Spleen (tissue), 11 donors: ENCODE measurements around the gene NME1. TPM values are rescaled to one million over a fixed set of nuclear protein-coding genes. Genes with fewer than 3 reads are reported as not detected.
"Not testable (repeated sequence)": the region's sequence is repeated elsewhere in the genome, so short reads cannot be mapped to it uniquely, and the experiment has no call there.

Experiments
- DNase-seq: peaks from one replicate; pipeline ENCODE4 v3.0.0-alpha.2; 2020
- H3K27ac ChIP-seq, 8 donors: fragments of 200-600 bp; sonication (generic) in 7 of 8; 1 replicate in 4 of 8; 2 replicates in 4 of 8; pipeline versions ENCODE4 v1.5.0 to v1.8.0; 2016 to 2021; ENCODE audit warnings: inconsistent platforms in 4 of 8, mild to moderate bottlenecking in 4 of 8, moderate library complexity in 1 of 8
- H3K27me3 ChIP-seq, 7 donors: fragments of 200-600 bp; sonication (generic) in 6 of 7; replicated peaks in 1 of 7; 1 replicate in 4 of 7; 2 replicates in 3 of 7; pipeline versions ENCODE4 v1.5.0 to v1.8.0; 2016 to 2021; ENCODE audit warnings: inconsistent platforms in 3 of 7, mild to moderate bottlenecking in 1 of 7
- H3K36me3 ChIP-seq, 6 donors: fragments of 200-600 bp; sonication (generic) in 5 of 6; 1 replicate in 4 of 6; 2 replicates in 2 of 6; pipeline versions ENCODE4 v1.5.0 to v1.8.0; 2016 to 2021; ENCODE audit warnings: inconsistent platforms in 2 of 6
- H3K4me1 ChIP-seq, 6 donors: fragments of 200-600 bp; sonication (generic) in 5 of 6; 1 replicate in 3 of 6; 2 replicates in 3 of 6; pipeline versions ENCODE4 v1.5.0 to v1.8.0; 2016 to 2021; ENCODE audit warnings: inconsistent platforms in 3 of 6
- H3K4me3 ChIP-seq, 8 donors: fragments of 200-600 bp; sonication (generic) in 7 of 8; 1 replicate in 4 of 8; 2 replicates in 4 of 8; pipeline versions ENCODE4 v1.5.0 to v1.8.0; 2016 to 2021; ENCODE audit warnings: inconsistent platforms in 4 of 8, mild to moderate bottlenecking in 4 of 8, moderate library complexity in 2 of 8
- H3K9me3 ChIP-seq, 8 donors: fragments of 200-600 bp; sonication (generic) in 7 of 8; 1 replicate in 4 of 8; 2 replicates in 4 of 8; pipeline versions ENCODE4 v1.5.0 to v1.8.0; 2016 to 2021; ENCODE audit warnings: inconsistent platforms in 4 of 8
- POLR2A ChIP-seq, 3 donors: fragments of 450-650 bp; IDR thresholded peaks; one replicate each; pipeline ENCODE4 v1.5.1; 2017; ENCODE audit warnings: antibody characterized with exemption in 3 of 3, mild to moderate bottlenecking in 1 of 3
- POLR2AphosphoS5 ChIP-seq, 3 donors: sonication (generic); formaldehyde crosslinking; IDR thresholded peaks; one replicate each; pipeline ENCODE4 v1.5.1; 2017; ENCODE audit warnings: antibody characterized with exemption in 3 of 3
- WGBS, 5 donors: extraction: QIAGEN DNeasy Blood & Tissue Kit in 3 of 5; methylation state at CpG; one replicate each; pipeline versions ENCODE4 v1.1.5 to v1.1.7; 2013 to 2018; 5-methylcytosine and 5-hydroxymethylcytosine counted together
- intact Hi-C: fragments of 100-400 bp; cut with DNase I; formaldehyde crosslinking; loops from one replicate; pipeline ENCODE4 v1.15.0; 2023; ENCODE audit warnings: low total_unique reads
- polyA plus RNA-seq, 3 donors: library from polyadenylated mRNA; stranded (reverse); fragments of 200-250 nt; gene quantifications; one replicate each; pipeline ENCODE4 v1.2.1, GENCODE V29; 2013
- total RNA-seq, 7 donors: library from RNA; depleted of rRNA in 3 of 7; stranded (reverse); fragments of >200 nt in 3 of 7; fragmentation: NEBNext Ultra II Directional in 4 of 7; extraction: Animal tissue kit (Norgen Biotek cat#: 25700) in 4 of 7; gene quantifications; one replicate each; pipeline versions ENCODE4 v1.1.0 to v1.2.1, GENCODE V29; 2016 to 2021
- TF ChIP-seq, protein P1 (sequence below), 11 experiments: fragments of 200-600 bp in 7 of 11; fragments of 450-650 bp in 4 of 11; sonication (generic) in 4 of 11; IDR thresholded peaks in 8 of 11; conservative IDR thresholded peaks in 3 of 11; 1 replicate in 7 of 11; 2 replicates in 4 of 11; pipeline versions ENCODE4 v1.4.0 to v1.8.0; 2016 to 2021; ENCODE audit warnings: antibody characterized with exemption in 11 of 11, inconsistent platforms in 4 of 11, mild to moderate bottlenecking in 1 of 11
- donor health status: healthy with polysubstance abuse.
- donor health status: DM: no; HTN: no; CAD: no; lungs with moderate emphysema.
- donor health status: DM: no; HTN: no; CAD: no.
- donor health status: Bipolar disorder and iron deficiency.
- donor health status: healthy.
- donor health status: DM: no; HTN: no; CAD: no.
- donor health status: DM: yes; HTN: yes; CAD: no.

NME1 gene
- total and polyA plus RNA-seq, 10 donors = 21.2 to 142 (median 40.6) TPM

DNA sequence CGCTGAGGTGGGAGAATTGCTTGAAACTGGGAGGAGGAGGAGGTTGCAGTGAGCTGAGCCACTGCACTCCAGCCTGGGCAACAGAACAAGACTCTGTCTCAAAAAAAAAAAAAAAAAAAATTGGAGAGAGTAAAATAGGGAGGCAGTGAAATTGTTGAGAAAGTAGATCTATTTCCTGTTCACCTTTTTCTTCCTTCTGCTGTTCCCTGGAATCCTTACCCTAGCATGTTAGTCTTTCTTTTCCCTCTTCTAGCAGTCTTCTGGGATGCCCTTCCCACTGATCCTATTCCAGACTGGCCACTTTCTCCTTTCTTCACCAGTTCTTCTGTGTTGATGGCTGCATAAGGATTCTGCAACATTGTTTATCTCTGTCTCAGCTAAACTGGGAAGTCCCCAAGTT lies 16.0 kb downstream of the NME1 start:
- no peak for DNase-seq
- Histone ChIP-seq H3K4me1 (peaks cover 0 to 34% (median 23%) of the 10 kb centered on the region in 6 donors), H3K4me3 (no peak overlapping the region), H3K27ac (no peak overlapping the region), H3K9me3 (no peaks in the 10 kb centered on the region), H3K36me3 (peaks cover 2 to 62% (median 38%) of the 10 kb centered on the region in 6 donors), H3K27me3 (no peaks in the 10 kb centered on the region)
- 90 to 100% (median 95%) methylated on average over 1 of the region's 1 CpG for WGBS, 5 donors
- TF ChIP-seq, protein P1, sequence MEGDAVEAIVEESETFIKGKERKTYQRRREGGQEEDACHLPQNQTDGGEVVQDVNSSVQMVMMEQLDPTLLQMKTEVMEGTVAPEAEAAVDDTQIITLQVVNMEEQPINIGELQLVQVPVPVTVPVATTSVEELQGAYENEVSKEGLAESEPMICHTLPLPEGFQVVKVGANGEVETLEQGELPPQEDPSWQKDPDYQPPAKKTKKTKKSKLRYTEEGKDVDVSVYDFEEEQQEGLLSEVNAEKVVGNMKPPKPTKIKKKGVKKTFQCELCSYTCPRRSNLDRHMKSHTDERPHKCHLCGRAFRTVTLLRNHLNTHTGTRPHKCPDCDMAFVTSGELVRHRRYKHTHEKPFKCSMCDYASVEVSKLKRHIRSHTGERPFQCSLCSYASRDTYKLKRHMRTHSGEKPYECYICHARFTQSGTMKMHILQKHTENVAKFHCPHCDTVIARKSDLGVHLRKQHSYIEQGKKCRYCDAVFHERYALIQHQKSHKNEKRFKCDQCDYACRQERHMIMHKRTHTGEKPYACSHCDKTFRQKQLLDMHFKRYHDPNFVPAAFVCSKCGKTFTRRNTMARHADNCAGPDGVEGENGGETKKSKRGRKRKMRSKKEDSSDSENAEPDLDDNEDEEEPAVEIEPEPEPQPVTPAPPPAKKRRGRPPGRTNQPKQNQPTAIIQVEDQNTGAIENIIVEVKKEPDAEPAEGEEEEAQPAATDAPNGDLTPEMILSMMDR (IDR thresholded peaks at IDR 0.05 in 8 of 11, conservative IDR thresholded peaks at IDR 0.05 in 3 of 11) = no peak
- TF ChIP-seq POLR2A (IDR thresholded peaks at IDR 0.05) (no peak), POLR2AphosphoS5 (IDR thresholded peaks at IDR 0.05) (no peak)
- intact Hi-C loops = loop anchor here (5.0 kb wide), 1 partner anchor 93 kb away; the partner anchor contains the start of genes MBTD1 and UTP18

DNA sequence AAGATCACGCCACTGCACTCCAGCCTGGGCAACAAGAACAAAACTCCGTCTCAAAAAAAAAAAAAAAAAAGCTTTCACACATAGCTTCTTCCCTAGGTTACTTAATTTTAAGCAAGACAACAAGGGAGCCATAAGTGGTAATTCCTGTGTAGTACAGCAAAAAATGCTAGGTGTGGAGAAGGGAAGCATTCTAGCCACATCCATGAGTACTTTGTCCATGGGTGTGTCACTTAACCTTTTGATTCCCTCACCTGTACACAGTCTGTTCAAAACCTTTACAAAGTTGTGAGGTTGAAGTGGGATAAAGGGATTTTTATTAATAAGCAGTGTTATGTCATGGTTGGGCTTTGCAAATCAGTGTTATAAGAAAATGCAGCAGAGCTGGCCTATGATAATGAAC lies 17.4 kb downstream of the NME1 start:
- peaks cover 0 to 25% (median 16%) of the 10 kb centered on the region in 6 donors for H3K4me1 ChIP-seq
- TF ChIP-seq, protein P1 (IDR thresholded peaks at IDR 0.05 in 8 of 11, conservative IDR thresholded peaks at IDR 0.05 in 3 of 11) = no peak
- TF ChIP-seq POLR2AphosphoS5 (IDR thresholded peaks at IDR 0.05) (no peak), POLR2A (IDR thresholded peaks at IDR 0.05) (no peak)
- H3K9me3 ChIP-seq = no peaks in the 10 kb centered on the region
- intact Hi-C loops = no loop called here
- H3K27me3 ChIP-seq = no peaks in the 10 kb centered on the region
- H3K4me3 ChIP-seq = no peak overlapping the region
- H3K27ac ChIP-seq = no peak overlapping the region
- H3K36me3 ChIP-seq = peaks cover 2 to 73% (median 38%) of the 10 kb centered on the region in 6 donors
- WGBS, 5 donors = 78 to 95% (median 89%) methylated on average over 2 of the region's 2 CpGs
- no peak for DNase-seq

DNA sequence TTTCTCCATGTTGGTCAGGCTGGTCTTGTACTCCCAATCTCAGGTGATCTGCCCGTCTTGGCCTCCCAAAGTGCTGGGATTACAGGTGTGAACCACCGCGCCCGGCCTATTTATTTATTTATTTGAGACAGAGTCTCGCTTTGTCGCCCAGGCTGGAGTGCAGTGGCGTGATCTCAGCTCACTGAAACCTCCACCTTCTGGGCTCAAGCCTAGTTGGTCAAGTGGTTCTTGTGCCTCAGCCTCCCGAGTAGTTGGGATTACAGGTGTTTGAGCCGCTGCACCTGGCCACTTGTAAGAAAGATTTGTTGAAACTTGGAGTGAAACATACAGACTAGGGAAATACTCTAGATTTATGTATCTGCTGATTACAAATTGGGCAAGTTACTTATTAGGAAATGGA lies 18.7 kb downstream of the NME1 start:
- intact Hi-C loops, H3K4me3 ChIP-seq, H3K27ac ChIP-seq, DNase-seq, H3K27me3 ChIP-seq, H3K9me3 ChIP-seq: not testable (repeated sequence)
- Histone ChIP-seq H3K36me3 (peaks cover 2 to 82% (median 38%) of the 10 kb centered on the region in 6 donors), H3K4me1 (peaks cover 0 to 20% (median 12%) of the 10 kb centered on the region in 6 donors)
- 86 to 97% (median 90%) methylated on average over 9 of the region's 9 CpGs for WGBS, 5 donors

DNA sequence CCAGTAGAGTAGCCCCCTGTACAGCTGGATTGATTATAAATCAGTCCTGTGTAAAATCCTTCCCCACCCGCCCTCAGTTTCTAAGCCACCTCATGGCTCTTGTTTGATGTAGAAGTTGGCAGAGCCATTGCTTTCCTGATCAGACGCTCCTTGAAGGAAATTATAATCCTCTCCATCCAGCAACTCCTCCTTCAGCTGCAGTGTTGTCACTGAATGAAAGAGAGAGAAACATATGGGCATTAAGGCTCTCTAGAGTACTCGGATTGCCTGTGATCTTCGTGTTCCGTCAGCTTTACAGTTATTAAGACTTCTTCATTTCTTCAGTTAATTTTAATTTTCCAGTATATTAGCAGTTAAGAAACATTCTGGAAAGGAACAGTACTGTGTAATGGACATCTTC lies 27.1 kb downstream of the NME1 start:
- WGBS, 5 donors = 89 to 95% (median 94%) methylated on average over 5 of the region's 5 CpGs
- no peak for DNase-seq

More for the DNA sequence above, 27.1 kb downstream of the NME1 start:
- Histone ChIP-seq H3K4me3 (no peak overlapping the region), H3K9me3 (no peaks in the 10 kb centered on the region), H3K36me3 (peaks cover 0 to 88% (median 36%) of the 10 kb centered on the region in 6 donors), H3K27ac (no peak overlapping the region), H3K27me3 (no peaks in the 10 kb centered on the region), H3K4me1 (no peaks in the 10 kb centered on the region)
- intact Hi-C loops = no loop called here
- TF ChIP-seq POLR2A (IDR thresholded peaks at IDR 0.05) (no peak), POLR2AphosphoS5 (IDR thresholded peaks at IDR 0.05) (no peak)
- TF ChIP-seq, protein P1 (IDR thresholded peaks at IDR 0.05 in 8 of 11, conservative IDR thresholded peaks at IDR 0.05 in 3 of 11) = no peak
